Subcutaneous adipose tissue (tissue), 4 donors: ENCODE measurements around the gene IDH2. TPM values are rescaled to one million over a fixed set of nuclear protein-coding genes. Genes with fewer than 3 reads are reported as not detected.

ENCODE experiments used
- CTCF ChIP-seq: fragments of 450-650 bp; IDR thresholded peaks from one replicate; pipeline ENCODE4 v1.5.1; 2016; ENCODE audit warnings: low read depth, mild to moderate bottlenecking, control low read depth, antibody characterized with exemption, moderate library complexity
- total RNA-seq, 4 donors: library from RNA; depleted of rRNA; stranded (reverse); fragments of >200 nt; gene quantifications; one replicate each; pipeline ENCODE4 v1.1.0, GENCODE V29; 2016

The IDH2 gene
- total RNA-seq, 4 donors from 2014 or later, result 17.6 to 69.9 (median 26.8) TPM

DNA sequence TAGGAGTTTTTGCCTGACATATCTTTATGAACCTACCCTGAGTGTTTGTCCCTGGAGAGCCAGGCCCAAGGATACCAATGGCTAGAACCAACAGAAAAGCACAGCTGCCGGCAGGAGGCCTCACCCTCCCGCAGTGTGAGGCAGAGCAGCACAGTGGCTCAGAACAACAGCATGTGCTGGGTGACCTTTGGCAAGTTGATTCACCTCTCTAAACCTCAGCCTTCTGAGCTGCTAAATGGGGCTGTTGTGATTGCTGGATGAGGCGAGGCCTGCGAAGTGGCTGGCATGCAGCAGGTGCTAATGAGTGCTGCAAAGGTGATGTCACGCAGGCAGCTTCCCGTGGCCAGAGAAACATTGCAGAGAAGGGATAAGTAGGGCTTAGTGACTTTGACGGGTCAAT, 23.3 kb downstream of the IDH2 start:
- no peak for TF ChIP-seq CTCF

- no peak for TF ChIP-seq CTCF
Observed at GRCh38 chr15:90076716-90077115, 25.6 kb downstream of the IDH2 start.

DNA sequence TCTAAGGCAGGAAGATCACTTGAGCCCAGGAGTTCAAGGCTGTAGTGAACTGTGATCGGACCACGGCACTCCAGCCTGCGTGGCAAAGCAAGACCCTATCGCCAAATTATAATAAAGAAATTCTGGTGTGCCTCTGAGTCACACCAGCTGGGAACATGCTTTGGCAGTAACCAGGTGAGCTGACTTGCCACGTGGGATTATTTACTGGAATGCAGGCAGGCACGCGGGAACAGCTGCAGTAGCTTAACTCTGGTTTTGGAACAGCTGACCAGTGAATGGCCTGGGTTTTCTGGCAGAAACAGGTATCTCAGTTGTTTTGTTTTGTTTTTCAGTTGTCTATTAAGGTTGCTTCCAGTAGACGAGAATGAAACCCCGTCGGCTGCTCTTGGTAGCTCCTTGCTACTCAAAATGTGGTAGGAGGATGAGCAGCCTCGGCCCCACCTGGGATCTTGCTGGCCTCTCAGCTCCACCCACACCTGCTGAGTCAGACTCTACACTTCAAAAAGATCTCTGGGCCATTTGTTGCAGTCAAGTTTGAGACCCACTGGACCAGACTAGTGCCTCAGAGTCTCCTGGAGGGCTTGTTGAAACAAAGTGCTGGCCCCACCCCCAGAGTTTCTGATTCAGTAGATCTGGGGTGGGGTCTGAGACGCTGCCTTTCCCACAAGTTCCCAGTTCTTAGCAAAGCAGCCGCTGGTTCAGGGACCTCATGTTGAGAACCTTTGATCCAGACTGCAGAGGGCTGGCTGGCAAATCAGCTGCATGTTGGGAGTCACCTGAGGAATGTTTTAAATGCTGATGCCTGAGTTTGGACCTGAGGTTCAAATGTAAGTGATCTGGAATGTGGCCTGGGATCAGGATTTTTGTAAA, 26.6 kb downstream of the IDH2 start:
- no peak for TF ChIP-seq CTCF

DNA sequence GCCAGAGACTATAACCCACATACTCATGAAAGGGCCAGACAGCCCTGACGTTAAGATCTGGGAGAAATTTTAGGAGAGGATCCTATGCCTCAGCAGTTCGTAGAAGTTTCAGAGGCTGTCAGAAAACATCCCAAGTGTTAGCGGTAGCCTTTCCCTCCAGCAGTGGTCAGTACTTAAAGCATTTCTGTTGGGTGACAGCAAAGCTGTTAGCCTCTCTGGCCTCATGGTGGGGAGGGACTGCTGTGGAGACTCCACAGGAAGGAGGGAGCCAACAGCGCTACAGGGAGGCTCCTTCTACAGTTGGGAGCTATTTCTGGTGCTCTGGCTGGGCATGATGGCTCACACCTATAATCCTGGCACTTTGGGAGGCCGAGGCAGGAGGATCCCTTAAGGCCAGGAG, 27.4 kb downstream of the IDH2 start:
- no peak for TF ChIP-seq CTCF

DNA sequence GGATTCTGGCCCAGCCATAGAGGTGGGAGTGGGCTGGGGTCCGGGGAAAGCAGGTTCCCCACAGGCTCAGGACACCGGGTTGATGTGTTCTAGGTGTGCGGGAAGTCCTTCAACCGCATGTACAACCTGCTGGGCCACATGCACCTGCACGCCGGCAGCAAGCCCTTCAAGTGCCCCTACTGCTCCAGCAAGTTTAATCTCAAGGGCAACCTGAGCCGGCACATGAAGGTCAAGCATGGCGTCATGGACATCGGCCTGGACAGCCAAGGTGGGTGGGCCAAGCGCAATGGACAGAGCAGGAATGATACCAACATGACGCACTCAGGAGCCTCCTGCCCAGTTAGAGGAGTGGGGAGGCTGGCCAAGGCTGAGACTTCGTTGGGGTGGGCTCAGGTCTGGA, 28.2 kb downstream of the IDH2 start:
- no peak for TF ChIP-seq CTCF

GRCh38 chr15:90072978-90073640, 29.2 kb downstream of the IDH2 start:
- no peak for TF ChIP-seq CTCF

DNA sequence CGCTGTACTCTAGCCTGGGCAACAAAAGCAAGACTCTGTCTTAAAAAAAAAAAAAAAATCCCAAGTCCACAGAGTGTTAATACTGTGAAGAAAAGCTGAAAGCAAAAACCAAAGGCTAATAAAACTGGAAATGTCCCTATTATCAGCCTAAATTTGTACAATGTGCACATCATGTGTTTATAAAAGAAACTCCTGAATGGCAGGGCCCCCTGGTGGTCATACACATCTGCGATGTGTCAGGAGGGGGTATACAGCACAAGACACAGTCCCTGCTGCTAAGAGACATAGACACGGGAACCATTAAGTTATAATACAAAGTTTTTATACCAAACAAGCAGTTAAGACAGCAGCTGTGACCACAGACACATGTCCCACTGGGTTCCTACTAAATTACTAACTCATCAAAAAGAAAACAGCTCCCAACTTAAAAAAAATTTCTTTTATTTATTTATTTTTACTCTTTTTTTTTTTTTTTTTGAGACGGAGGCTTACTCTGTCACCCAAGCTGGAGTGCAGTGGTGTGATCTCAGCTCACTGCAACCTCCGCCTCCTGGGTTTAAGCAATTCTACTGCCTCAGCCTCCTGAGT, 31.0 kb downstream of the IDH2 start:
- TF ChIP-seq CTCF, result no peak
